Lower lobe of right lung (tissue), 2 donors: Measurements from ENCODE around the gene TTLL5. TPM values are rescaled to one million over a fixed set of nuclear protein-coding genes. Genes with fewer than 3 reads are reported as not detected.

Experiments
- ATAC-seq, 2 donors: fragments of 200-7000 bp; cut with Tn5 transposase; one replicate each; pipeline ENCODE4 v1.9.1; 2020 to 2022; ENCODE audit warnings: mild to moderate bottlenecking in 2 of 2, moderate library complexity in 2 of 2
- DNase-seq: peaks from one replicate; pipeline ENCODE4 v3.0.0-alpha.2; 2020
- H3K27ac ChIP-seq: fragments of 200-600 bp; one replicate; pipeline ENCODE4 v1.8.0; 2022
- H3K27me3 ChIP-seq: fragments of 200-600 bp; one replicate; pipeline ENCODE4 v1.8.0; 2022; ENCODE audit warnings: low read depth
- H3K36me3 ChIP-seq: fragments of 200-600 bp; one replicate; pipeline ENCODE4 v1.8.0; 2022; ENCODE audit warnings: mild to moderate bottlenecking
- H3K4me1 ChIP-seq: fragments of 200-600 bp; one replicate; pipeline ENCODE4 v1.8.0; 2022
- H3K4me3 ChIP-seq: fragments of 200-600 bp; one replicate; pipeline ENCODE4 v1.8.0; 2022; ENCODE audit warnings: mild to moderate bottlenecking
- H3K9me3 ChIP-seq: fragments of 200-600 bp; one replicate; pipeline ENCODE4 v1.8.0; 2022
- intact Hi-C: fragments of 100-400 bp; cut with DNase I; formaldehyde crosslinking; loops from one replicate; pipeline ENCODE4 v1.11.0; 2022
- total RNA-seq: library from RNA; stranded (reverse); fragmentation: NEBNext Ultra II Directional; extraction: Animal tissue kit (Norgen Biotek cat#: 25700); gene quantifications from one replicate; pipeline ENCODE4 v1.2.1, GENCODE V29; 2021
- TF ChIP-seq, protein P1 (sequence below): fragments of 200-600 bp; IDR thresholded peaks from one replicate; pipeline ENCODE4 v1.8.0; 2022; ENCODE audit warnings: antibody characterized with exemption, mild to moderate bottlenecking
- donor health status: DM: no; HTN: yes; CAD: no; lungs with severe emphysema.

TTLL5 gene
- total RNA-seq, 1 donor from 2014 or later, result 32.6 TPM

DNA sequence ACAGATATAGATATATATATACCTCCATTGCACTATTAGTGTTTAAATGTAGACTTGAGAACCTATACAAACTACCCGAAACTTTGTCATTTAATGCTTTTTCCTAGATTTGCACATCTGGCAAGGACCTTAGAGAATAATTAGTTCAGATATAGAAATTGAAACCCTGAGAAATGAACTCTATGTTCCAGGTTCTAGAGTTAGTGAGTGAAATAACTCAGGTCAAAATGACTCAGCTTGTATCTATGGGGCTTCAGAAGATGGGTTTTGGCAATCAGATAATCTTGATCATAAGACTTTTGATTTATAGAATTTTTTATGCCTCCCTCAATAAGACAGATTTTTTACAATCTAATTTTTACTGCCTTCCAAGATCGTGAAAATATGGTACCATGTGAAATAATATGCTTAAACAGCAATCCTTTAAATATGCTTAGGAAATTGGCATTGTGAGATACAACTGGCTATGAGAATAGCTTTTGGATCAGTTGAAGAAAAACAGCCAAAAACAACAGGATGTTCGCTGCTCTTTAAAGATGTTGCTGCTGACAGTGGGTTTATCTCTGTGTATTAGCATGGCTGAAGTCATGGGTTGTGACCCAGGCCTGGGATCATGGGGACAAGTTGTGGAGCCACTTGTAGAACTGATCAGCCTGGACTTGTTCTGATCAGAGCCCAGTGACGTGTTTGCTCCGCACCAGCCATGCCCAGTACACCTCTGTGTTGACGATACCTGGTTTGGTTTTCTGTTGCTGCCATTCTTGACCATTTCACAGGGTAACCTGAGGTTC lies 63.6 kb downstream of the TTLL5 start:
- Histone ChIP-seq H3K27ac (no peak overlapping the region), H3K4me3 (no peak overlapping the region), H3K4me1 (peaks cover 14% of the 10 kb centered on the region), H3K9me3 (no peaks in the 10 kb centered on the region), H3K27me3 (no peaks in the 10 kb centered on the region), H3K36me3 (peaks cover 10% of the 10 kb centered on the region)
- ATAC-seq (no peak), DNase-seq (no peak)
- intact Hi-C loops, result no loop called here
- TF ChIP-seq, protein P1, sequence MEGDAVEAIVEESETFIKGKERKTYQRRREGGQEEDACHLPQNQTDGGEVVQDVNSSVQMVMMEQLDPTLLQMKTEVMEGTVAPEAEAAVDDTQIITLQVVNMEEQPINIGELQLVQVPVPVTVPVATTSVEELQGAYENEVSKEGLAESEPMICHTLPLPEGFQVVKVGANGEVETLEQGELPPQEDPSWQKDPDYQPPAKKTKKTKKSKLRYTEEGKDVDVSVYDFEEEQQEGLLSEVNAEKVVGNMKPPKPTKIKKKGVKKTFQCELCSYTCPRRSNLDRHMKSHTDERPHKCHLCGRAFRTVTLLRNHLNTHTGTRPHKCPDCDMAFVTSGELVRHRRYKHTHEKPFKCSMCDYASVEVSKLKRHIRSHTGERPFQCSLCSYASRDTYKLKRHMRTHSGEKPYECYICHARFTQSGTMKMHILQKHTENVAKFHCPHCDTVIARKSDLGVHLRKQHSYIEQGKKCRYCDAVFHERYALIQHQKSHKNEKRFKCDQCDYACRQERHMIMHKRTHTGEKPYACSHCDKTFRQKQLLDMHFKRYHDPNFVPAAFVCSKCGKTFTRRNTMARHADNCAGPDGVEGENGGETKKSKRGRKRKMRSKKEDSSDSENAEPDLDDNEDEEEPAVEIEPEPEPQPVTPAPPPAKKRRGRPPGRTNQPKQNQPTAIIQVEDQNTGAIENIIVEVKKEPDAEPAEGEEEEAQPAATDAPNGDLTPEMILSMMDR, result no peak

DNA sequence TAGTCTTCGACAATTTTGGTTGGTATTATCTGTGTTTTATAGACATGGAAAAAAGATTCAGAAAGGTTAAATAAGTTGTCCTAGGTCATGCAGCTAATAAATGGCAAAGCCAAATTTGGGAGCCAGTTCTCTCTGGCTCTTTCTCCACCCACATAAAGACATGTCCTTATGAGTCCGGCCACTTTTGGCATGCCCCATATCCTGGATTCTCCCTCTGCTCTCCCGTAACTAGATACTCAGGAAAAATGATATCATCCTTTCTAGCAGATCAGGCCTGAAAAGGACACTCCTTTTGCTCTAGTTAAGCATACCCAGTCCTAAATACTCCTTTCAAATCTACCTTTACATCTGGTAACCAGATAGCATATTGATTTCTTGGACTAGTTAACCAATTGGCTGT lies 64.4 kb downstream of the TTLL5 start:
- Histone ChIP-seq H3K36me3 (peaks cover 10% of the 10 kb centered on the region), H3K27ac (no peak overlapping the region), H3K27me3 (no peaks in the 10 kb centered on the region), H3K9me3 (no peaks in the 10 kb centered on the region), H3K4me1 (peaks cover 9% of the 10 kb centered on the region), H3K4me3 (no peak overlapping the region)
- ATAC-seq (no peak), DNase-seq (no peak)
- TF ChIP-seq, protein P1, result no peak
- intact Hi-C loops, result no loop called here

DNA sequence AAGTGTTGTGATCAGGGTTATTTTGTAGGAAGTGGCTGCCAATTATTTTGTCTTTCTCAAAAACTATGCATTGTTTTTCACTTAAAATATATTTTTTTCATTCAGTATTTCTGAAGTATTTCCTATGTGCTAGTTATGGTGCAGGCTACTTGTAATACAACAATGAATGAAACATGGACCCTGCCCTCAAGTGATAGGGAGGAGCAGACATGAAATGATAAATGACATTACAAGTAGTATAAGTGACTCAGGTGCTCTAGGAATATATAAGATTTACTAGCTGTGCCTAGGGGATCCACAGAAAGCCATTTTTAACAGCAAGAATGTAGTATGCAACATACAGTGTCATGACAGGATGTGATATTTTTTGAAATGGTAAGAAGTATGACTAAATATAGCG lies 65.3 kb downstream of the TTLL5 start:
- H3K9me3 ChIP-seq, result no peaks in the 10 kb centered on the region
- ATAC-seq (no peak), DNase-seq (no peak)
- H3K4me1 ChIP-seq, result peaks cover under 1% of the 10 kb centered on the region
- TF ChIP-seq, protein P1, result no peak
- H3K4me3 ChIP-seq, result no peak overlapping the region
- intact Hi-C loops, result no loop called here
- no peak overlapping the region for H3K27ac ChIP-seq
- no peaks in the 10 kb centered on the region for H3K27me3 ChIP-seq
- peaks cover 10% of the 10 kb centered on the region for H3K36me3 ChIP-seq

DNA sequence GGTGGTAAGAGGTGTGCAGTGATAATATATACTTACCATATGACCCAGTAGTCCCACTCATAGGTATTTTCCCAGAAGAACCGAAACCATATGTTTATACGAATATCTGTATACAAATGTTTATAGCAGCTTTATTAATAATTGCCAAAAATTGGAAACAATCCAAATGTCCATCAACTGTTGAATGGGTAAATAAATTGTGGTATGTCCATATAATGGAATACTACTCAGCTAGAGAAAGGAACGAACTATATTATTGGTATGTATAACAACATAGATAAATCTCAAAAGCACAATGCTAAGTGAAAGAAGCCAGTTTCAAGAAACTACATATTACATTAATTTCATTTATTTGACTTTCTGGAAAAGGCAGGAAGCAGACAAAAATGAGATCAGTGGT lies 66.1 kb downstream of the TTLL5 start:
- DNase-seq (no peak), ATAC-seq (no peak)
- H3K27me3 ChIP-seq, result no peaks in the 10 kb centered on the region

DNA sequence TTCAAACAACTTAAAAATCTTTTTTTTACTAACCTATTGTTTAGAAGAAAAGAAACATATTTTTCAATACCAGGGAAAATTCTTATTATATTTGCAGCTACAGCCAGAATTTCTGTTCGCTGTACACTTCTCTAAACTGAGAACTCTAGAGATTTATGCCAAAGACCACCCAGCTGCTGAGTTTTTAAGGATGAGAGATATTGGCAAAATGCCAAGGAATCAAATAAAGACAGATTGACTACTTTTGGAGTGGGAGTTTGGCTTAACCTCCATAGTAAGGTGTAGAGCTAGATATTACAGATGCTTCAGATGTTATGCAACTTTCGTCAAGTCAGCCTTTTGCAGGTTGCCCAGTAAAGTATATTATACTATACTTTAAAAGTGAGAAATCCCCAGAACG lies 71.8 kb downstream of the TTLL5 start:
- intact Hi-C loops, result no loop called here
- ATAC-seq (no peak), DNase-seq (no peak)
- H3K36me3 ChIP-seq, result peaks cover 41% of the 10 kb centered on the region
- H3K9me3 ChIP-seq, result no peaks in the 10 kb centered on the region
- H3K27ac ChIP-seq, result no peak overlapping the region
- no peak overlapping the region for H3K4me3 ChIP-seq
- TF ChIP-seq, protein P1, result no peak
- no peaks in the 10 kb centered on the region for H3K4me1 ChIP-seq
- no peaks in the 10 kb centered on the region for H3K27me3 ChIP-seq

More for the DNA sequence above, 66.1 kb downstream of the TTLL5 start:
- peaks cover 10% of the 10 kb centered on the region for H3K36me3 ChIP-seq
- no peaks in the 10 kb centered on the region for H3K9me3 ChIP-seq
- TF ChIP-seq, protein P1, result no peak
- H3K4me1 ChIP-seq, result no peaks in the 10 kb centered on the region
- no peak overlapping the region for H3K4me3 ChIP-seq
- intact Hi-C loops, result no loop called here
- H3K27ac ChIP-seq, result no peak overlapping the region
